Brain microvascular endothelial cell (primary cell): ENCODE measurements around the gene APBA2.

Experiments
- DNase-seq: peaks from one replicate; pipeline ENCODE4 v3.0.0-alpha.2; 2020
- H3K27ac ChIP-seq: fragments of 250-450 bp; sonication (Bioruptor Pico); 2 replicates; pipeline ENCODE4 v1.5.1; 2020; ENCODE audit warnings: mild to moderate bottlenecking, moderate library complexity
- H3K27me3 ChIP-seq: fragments of 250-450 bp; sonication (Bioruptor Pico); replicated peaks from 2 replicates; pipeline ENCODE4 v1.5.1; 2020; ENCODE audit warnings: mild to moderate bottlenecking
- H3K36me3 ChIP-seq: fragments of 250-450 bp; sonication (Bioruptor Pico); replicated peaks from 2 replicates; pipeline ENCODE4 v1.5.1; 2020; ENCODE audit warnings: mild to moderate bottlenecking
- H3K4me3 ChIP-seq: 2 replicates; pipeline ENCODE4 v1.5.1; 2011; ENCODE audit warnings: low read depth, mild to moderate bottlenecking, control low read depth, low read length, moderate library complexity
- CTCF ChIP-seq: IDR thresholded peaks from 2 replicates; pipeline ENCODE4 v1.5.1; 2011; ENCODE audit warnings: low read depth, mild to moderate bottlenecking, moderate library complexity, low read length, control low read depth, inconsistent platforms; ENCODE audit errors: missing control alignments
- in situ Hi-C: cut with HindIII; loops from 2 replicates; pipeline ENCODE4 v1.10.0; 2017; ENCODE audit warnings: low sequenced_read_pairs, low pct_ligation_motif_present

Gene APBA2

GRCh38 chr15:28921336-28921735 is 35.6 kb downstream of the APBA2 start:
- DNase-seq = no peak
- Histone ChIP-seq H3K36me3 (no peaks in the 10 kb centered on the region), H3K27me3 (no peaks in the 10 kb centered on the region), H3K4me3 (no peak overlapping the region), H3K27ac (no peak overlapping the region)
- in situ Hi-C loops = no loop called here
- no peak for TF ChIP-seq CTCF

GRCh38 chr15:28921919-28922706 is 36.3 kb downstream of the APBA2 start:
- no peak for DNase-seq
- Histone ChIP-seq H3K4me3 (no peak overlapping the region), H3K27ac (no peak overlapping the region), H3K27me3 (no peaks in the 10 kb centered on the region), H3K36me3 (no peaks in the 10 kb centered on the region)
- peak; percentile 52 for TF ChIP-seq CTCF
- in situ Hi-C loops = no loop called here

- in situ Hi-C loops = no loop called here
Measured at GRCh38 chr15:28922707-28923012, 36.9 kb downstream of the APBA2 start.

GRCh38 chr15:28923726-28924280 is 38.0 kb downstream of the APBA2 start:
- no peak overlapping the region for H3K4me3 ChIP-seq
- no peaks in the 10 kb centered on the region for H3K27me3 ChIP-seq
- no peak for DNase-seq
- H3K27ac ChIP-seq = no peak overlapping the region
- in situ Hi-C loops = no loop called here
- H3K36me3 ChIP-seq = no peaks in the 10 kb centered on the region
- TF ChIP-seq CTCF = no peak

More at GRCh38 chr15:28922707-28923012, 36.9 kb downstream of the APBA2 start:
- Histone ChIP-seq H3K36me3 (no peaks in the 10 kb centered on the region), H3K4me3 (no peak overlapping the region), H3K27ac (no peak overlapping the region), H3K27me3 (no peaks in the 10 kb centered on the region)
- no peak for TF ChIP-seq CTCF
- no peak for DNase-seq

GRCh38 chr15:28927043-28927442 is 41.3 kb downstream of the APBA2 start:
- DNase-seq = no peak
- Histone ChIP-seq H3K36me3 (no peaks in the 10 kb centered on the region), H3K27me3 (no peaks in the 10 kb centered on the region), H3K27ac (no peak overlapping the region), H3K4me3 (no peak overlapping the region)
- no peak for TF ChIP-seq CTCF
- in situ Hi-C loops = no loop called here

- no peak for TF ChIP-seq CTCF
- H3K27me3 ChIP-seq = no peaks in the 10 kb centered on the region
Measured at GRCh38 chr15:28929200-28929599, 43.4 kb downstream of the APBA2 start.

More at GRCh38 chr15:28929200-28929599, 43.4 kb downstream of the APBA2 start:
- no peak for DNase-seq
- Histone ChIP-seq H3K4me3 (no peak overlapping the region), H3K36me3 (no peaks in the 10 kb centered on the region), H3K27ac (no peak overlapping the region)
- in situ Hi-C loops = no loop called here
